ENCODE data around the gene ALDH3A2. TPM values are rescaled to one million over a fixed set of nuclear protein-coding genes. Genes with fewer than 3 reads are reported as not detected.

The ALDH3A2 gene
- total and polyA plus RNA-seq, 2 experiments from 2014 or later, result 63.6 to 137 TPM

GRCh38 chr17:19719355-19720209, 71.0 kb downstream of the ALDH3A2 start:
- no peak overlapping the region for H3K27ac ChIP-seq
- DNase-seq (ENCODE audit: low spot score), result peak; percentile 67
- H4K20me1 ChIP-seq (ENCODE audit: insufficient read depth, poor library complexity, severe bottlenecking), result no peaks in the 10 kb centered on the region
- H3K27me3 ChIP-seq, result no peaks in the 10 kb centered on the region
- H2AFZ ChIP-seq, result no peak overlapping the region
- no peak overlapping the region for H3K4me3 ChIP-seq
- no peak overlapping the region for H3K4me2 ChIP-seq
- WGBS (ENCODE audit: low lambda C conversion rate, missing lambda C conversion rate), result 95% methylated on average over 22 of the region's 23 CpGs
- H3K79me2 ChIP-seq, result no peaks in the 10 kb centered on the region
- no peaks in the 10 kb centered on the region for H3K36me3 ChIP-seq (replicated peaks; ENCODE audit: insufficient read depth, low read depth)
- H3K4me1 ChIP-seq (ENCODE audit: insufficient read depth), result peaks cover 5% of the 10 kb centered on the region
- no peaks in the 10 kb centered on the region for H3K9me3 ChIP-seq (ENCODE audit: low read depth)
- H3K9me2 ChIP-seq (replicated peaks; ENCODE audit: insufficient read depth), result no peaks in the 10 kb centered on the region
- TF ChIP-seq, protein P1, sequence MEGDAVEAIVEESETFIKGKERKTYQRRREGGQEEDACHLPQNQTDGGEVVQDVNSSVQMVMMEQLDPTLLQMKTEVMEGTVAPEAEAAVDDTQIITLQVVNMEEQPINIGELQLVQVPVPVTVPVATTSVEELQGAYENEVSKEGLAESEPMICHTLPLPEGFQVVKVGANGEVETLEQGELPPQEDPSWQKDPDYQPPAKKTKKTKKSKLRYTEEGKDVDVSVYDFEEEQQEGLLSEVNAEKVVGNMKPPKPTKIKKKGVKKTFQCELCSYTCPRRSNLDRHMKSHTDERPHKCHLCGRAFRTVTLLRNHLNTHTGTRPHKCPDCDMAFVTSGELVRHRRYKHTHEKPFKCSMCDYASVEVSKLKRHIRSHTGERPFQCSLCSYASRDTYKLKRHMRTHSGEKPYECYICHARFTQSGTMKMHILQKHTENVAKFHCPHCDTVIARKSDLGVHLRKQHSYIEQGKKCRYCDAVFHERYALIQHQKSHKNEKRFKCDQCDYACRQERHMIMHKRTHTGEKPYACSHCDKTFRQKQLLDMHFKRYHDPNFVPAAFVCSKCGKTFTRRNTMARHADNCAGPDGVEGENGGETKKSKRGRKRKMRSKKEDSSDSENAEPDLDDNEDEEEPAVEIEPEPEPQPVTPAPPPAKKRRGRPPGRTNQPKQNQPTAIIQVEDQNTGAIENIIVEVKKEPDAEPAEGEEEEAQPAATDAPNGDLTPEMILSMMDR (IDR thresholded peaks at IDR 0.05; ENCODE audit: poor library complexity), result no peak
- no peak for TF ChIP-seq EZH2 (IDR thresholded peaks at IDR 0.05; ENCODE audit: borderline replicate concordance)
- TF ChIP-seq EZH2phosphoT487 (IDR thresholded peaks at IDR 0.05; ENCODE audit: low read depth, severe bottlenecking, unreplicated experiment), result no peak

DNA sequence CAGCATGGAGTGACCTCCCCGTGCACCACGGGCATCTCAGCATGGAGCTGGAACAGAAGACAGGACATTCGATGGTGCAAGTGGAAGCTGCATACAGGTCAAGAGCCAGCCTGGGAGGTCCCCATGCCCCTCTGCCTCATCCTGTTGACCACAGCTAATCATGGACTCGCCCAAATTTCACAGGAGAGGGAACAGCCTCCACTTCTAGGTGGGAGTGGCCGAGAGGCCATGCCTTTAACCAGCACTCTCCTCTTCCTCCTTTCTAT, 71.6 kb downstream of the ALDH3A2 start:
- H3K79me2 ChIP-seq, result no peaks in the 10 kb centered on the region
- 86% methylated on average over 5 of the region's 5 CpGs for WGBS (ENCODE audit: low lambda C conversion rate, missing lambda C conversion rate)
- H3K36me3 ChIP-seq (replicated peaks; ENCODE audit: insufficient read depth, low read depth), result no peaks in the 10 kb centered on the region
- no peaks in the 10 kb centered on the region for H3K9me3 ChIP-seq (ENCODE audit: low read depth)
- H3K27ac ChIP-seq, result no peak overlapping the region
- no peak for DNase-seq (ENCODE audit: low spot score)
- H3K9me2 ChIP-seq (replicated peaks; ENCODE audit: insufficient read depth), result no peaks in the 10 kb centered on the region
- TF ChIP-seq, protein P1 (IDR thresholded peaks at IDR 0.05; ENCODE audit: poor library complexity), result no peak
- TF ChIP-seq EZH2phosphoT487 (IDR thresholded peaks at IDR 0.05; ENCODE audit: low read depth, severe bottlenecking, unreplicated experiment) (no peak), EZH2 (IDR thresholded peaks at IDR 0.05; ENCODE audit: borderline replicate concordance) (no peak)
- no peaks in the 10 kb centered on the region for H4K20me1 ChIP-seq (ENCODE audit: insufficient read depth, poor library complexity, severe bottlenecking)
- no peak overlapping the region for H2AFZ ChIP-seq
- no peak overlapping the region for H3K4me2 ChIP-seq
- H3K4me1 ChIP-seq (ENCODE audit: insufficient read depth), result peaks cover 5% of the 10 kb centered on the region
- no peak overlapping the region for H3K4me3 ChIP-seq
- no peaks in the 10 kb centered on the region for H3K27me3 ChIP-seq

DNA sequence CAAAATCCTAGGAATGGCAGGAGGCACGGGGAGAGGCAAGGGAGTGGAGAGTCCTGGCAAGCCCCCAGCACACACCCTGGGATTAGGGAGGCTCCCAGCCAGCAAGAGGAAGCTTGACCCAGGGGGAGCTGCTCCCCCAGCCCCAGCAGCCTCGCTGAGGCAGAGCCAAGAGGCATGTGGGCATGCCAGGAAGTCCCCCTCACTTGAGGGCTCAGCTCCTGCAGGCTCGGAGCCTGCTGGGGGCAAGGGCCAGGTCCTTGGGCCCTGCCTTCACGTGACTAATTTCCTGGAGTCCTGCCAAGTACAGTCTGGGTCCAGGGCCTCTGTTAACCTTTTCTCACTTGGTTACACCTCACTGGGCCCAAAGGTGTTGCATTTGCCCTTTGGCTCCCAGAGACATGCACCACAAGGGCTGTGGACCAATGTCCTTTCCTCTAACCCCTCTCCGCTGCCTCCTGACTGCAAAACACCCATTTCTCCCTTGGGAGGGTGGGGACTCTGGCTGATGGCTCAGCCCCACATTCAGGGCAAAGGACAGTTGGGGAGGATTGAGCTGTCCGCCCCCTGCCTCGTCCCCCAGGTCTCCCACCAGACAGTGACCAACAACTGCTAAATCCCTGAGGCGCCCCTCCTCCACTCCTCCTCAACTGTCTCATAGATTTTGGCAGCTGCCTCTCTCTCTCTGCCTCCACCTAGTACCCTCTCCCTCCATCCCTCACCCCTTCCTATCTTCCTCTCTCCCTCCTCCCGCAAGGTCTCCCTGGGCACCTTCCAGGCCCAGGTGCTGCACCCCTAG, 72.3 kb downstream of the ALDH3A2 start:
- TF ChIP-seq, protein P1 (IDR thresholded peaks at IDR 0.05; ENCODE audit: poor library complexity), result no peak
- TF ChIP-seq EZH2phosphoT487 (IDR thresholded peaks at IDR 0.05; ENCODE audit: low read depth, severe bottlenecking, unreplicated experiment) (no peak), EZH2 (IDR thresholded peaks at IDR 0.05; ENCODE audit: borderline replicate concordance) (no peak)
- H4K20me1 ChIP-seq (ENCODE audit: insufficient read depth, poor library complexity, severe bottlenecking), result no peaks in the 10 kb centered on the region
- H3K79me2 ChIP-seq, result no peaks in the 10 kb centered on the region
- no peaks in the 10 kb centered on the region for H3K9me3 ChIP-seq (ENCODE audit: low read depth)
- no peaks in the 10 kb centered on the region for H3K36me3 ChIP-seq (replicated peaks; ENCODE audit: insufficient read depth, low read depth)
- H3K9me2 ChIP-seq (replicated peaks; ENCODE audit: insufficient read depth), result no peaks in the 10 kb centered on the region
- H3K27ac ChIP-seq, result peak overlapping the region; percentile 7
- H2AFZ ChIP-seq, result no peak overlapping the region
- peaks cover 5% of the 10 kb centered on the region for H3K4me1 ChIP-seq (ENCODE audit: insufficient read depth)
- peak; percentile 79 for DNase-seq (ENCODE audit: low spot score)
- H3K4me3 ChIP-seq, result no peak overlapping the region
- no peak overlapping the region for H3K4me2 ChIP-seq
- H3K27me3 ChIP-seq, result no peaks in the 10 kb centered on the region
- 65% methylated on average over 9 of the region's 9 CpGs for WGBS (ENCODE audit: low lambda C conversion rate, missing lambda C conversion rate)

Data from hepatocyte (in vitro differentiated cells).